Activated CD8-positive, alpha-beta memory T cell treated with anti-CD3 and anti-CD28 coated beads, Interleukin-2, amount 50 U/mL, for 1 hour (primary cell): Measurements from ENCODE around the gene TTL.

Experiments
- DNase-seq: peaks from one replicate; pipeline ENCODE4 v3.0.0-alpha.2; 2020; ENCODE audit errors: extremely low read depth

Gene TTL

GRCh38 chr2:112583497-112584133 lies 101.7 kb downstream of the TTL start:
- DNase-seq, result no peak

GRCh38 chr2:112584134-112584890 lies 102.4 kb downstream of the TTL start, which contains the start of gene CHCHD5:
Gene CHCHD5, plus strand, starts transcription at chr2:112584609. Its CDS starts 39 bp downstream, at chr2:112584648.
- DNase-seq, result peak; percentile 85

GRCh38 chr2:112584891-112585250 lies 102.9 kb downstream of the TTL start:
- DNase-seq, result no peak

GRCh38 chr2:112585400-112585799 lies 103.4 kb downstream of the TTL start:
- DNase-seq, result no peak

GRCh38 chr2:112585873-112586464 lies 104.0 kb downstream of the TTL start:
- no peak for DNase-seq

GRCh38 chr2:112588611-112589045 lies 106.7 kb downstream of the TTL start:
- DNase-seq, result no peak
